Suprapubic skin (tissue), 4 donors: ENCODE measurements around the gene CADM1.

ENCODE experiments used
- CTCF ChIP-seq, 2 donors: fragments of 200-600 bp in 1 of 2; fragments of 450-650 bp in 1 of 2; sonication (generic) in 1 of 2; IDR thresholded peaks; one replicate each; pipeline ENCODE4 v1.5.1; 2016 to 2019; ENCODE audit warnings: antibody characterized with exemption in 2 of 2, mild to moderate bottlenecking in 1 of 2, moderate library complexity in 1 of 2
- EP300 ChIP-seq: sonication (generic); formaldehyde crosslinking; IDR thresholded peaks from one replicate; pipeline ENCODE4 v1.6.1; 2017; ENCODE audit warnings: antibody characterized with exemption
- POLR2AphosphoS5 ChIP-seq, 3 donors: sonication (generic); formaldehyde crosslinking; IDR thresholded peaks; one replicate each; pipeline ENCODE4 v1.6.1; 2017; ENCODE audit warnings: antibody characterized with exemption in 3 of 3

GRCh38 chr11:115527534-115528125 lies 23.4 kb upstream of the CADM1 start:
- TF ChIP-seq CTCF (IDR thresholded peaks at IDR 0.05) (no peak), POLR2AphosphoS5 (IDR thresholded peaks at IDR 0.05) (no peak), EP300 (no peak)
